ENCODE measurements around the gene C17orf67. TPM values are rescaled to one million over a fixed set of nuclear protein-coding genes. Genes with fewer than 3 reads are reported as not detected.

Gene C17orf67
- total and polyA plus RNA-seq, 2 experiments from 2014 or later: 1.0 to 3.7 TPM

GRCh38 chr17:56809106-56809819 lies 24.5 kb downstream of the C17orf67 start:
- H3K4me2 ChIP-seq: no peak overlapping the region

More at GRCh38 chr17:56809106-56809819, 24.5 kb downstream of the C17orf67 start:
- Histone ChIP-seq H3F3A (replicated peaks; ENCODE audit: low read depth) (no peaks in the 10 kb centered on the region), H3K9me2 (ENCODE audit: insufficient read depth) (no peaks in the 10 kb centered on the region), H3K79me2 (replicated peaks; ENCODE audit: insufficient read depth) (no peaks in the 10 kb centered on the region), H3K27ac (ENCODE audit: low read depth) (no peak overlapping the region), H3K27me3 (ENCODE audit: insufficient read depth) (no peaks in the 10 kb centered on the region), H2AFZ (no peak overlapping the region), H3K4me3 (no peak overlapping the region), H3K36me3 (ENCODE audit: insufficient read depth) (no peaks in the 10 kb centered on the region), H3K4me1 (ENCODE audit: insufficient read depth) (no peaks in the 10 kb centered on the region), H4K20me1 (replicated peaks; ENCODE audit: insufficient read depth) (no peaks in the 10 kb centered on the region)
- TF ChIP-seq REST (IDR thresholded peaks at IDR 0.05; ENCODE audit: unreplicated experiment) (no peak), EZH2phosphoT487 (IDR thresholded peaks at IDR 0.05; ENCODE audit: unreplicated experiment) (no peak), POLR2AphosphoS5 (IDR thresholded peaks at IDR 0.05; ENCODE audit: low read depth) (no peak), JUNB (IDR thresholded peaks at IDR 0.05; ENCODE audit: unreplicated experiment) (no peak), ZNF462 (CRISPR knock-in tag; IDR thresholded peaks at IDR 0.05) (no peak), ZNF331 (CRISPR knock-in tag; IDR thresholded peaks at IDR 0.05; ENCODE audit: low read depth) (no peak), NANOG (IDR thresholded peaks at IDR 0.05; ENCODE audit: borderline replicate concordance) (no peak), CTCF (conservative IDR thresholded peaks at IDR 0.05; ENCODE audit: low read depth in 2 of 2) (no peak), EZH2 (IDR thresholded peaks at IDR 0.05; ENCODE audit: low read depth, unreplicated experiment) (no peak)
- Mint-ChIP-seq H3K4me3 (no peak overlapping the region), H3K9me3 (no peaks in the 10 kb centered on the region), H3K27ac (no peak overlapping the region), H3K27me3 (ENCODE audit: insufficient read depth, low read depth, poor library complexity) (peaks cover 2% of the 10 kb centered on the region), H3K4me1 (peaks cover 9% of the 10 kb centered on the region), H3K36me3 (ENCODE audit: low read depth) (no peaks in the 10 kb centered on the region)
- ATAC-seq (no peak), DNase-seq (ENCODE audit: low spot score) (no peak)

Measured in GM23338 (cell line).